ENCODE measurements around the gene LPCAT1. TPM values are rescaled to one million over a fixed set of nuclear protein-coding genes. Genes with fewer than 3 reads are reported as not detected.

Gene LPCAT1
- total and polyA plus RNA-seq, 2 of the 4 experiments (the other 2 are of a cell fraction), result 17.7 to 33.6 TPM

- no peak overlapping the region for H2BK15ac ChIP-seq (ENCODE audit: low read depth, low read length)
- no peaks in the 10 kb centered on the region for H3K79me1 ChIP-seq (ENCODE audit: low read depth in 1 of 2, low read length in 2 of 2)
- BruUV-seq (replicated peaks), result no TSS peak
- no peak overlapping the region for H2BK20ac ChIP-seq (ENCODE audit: low read depth, low read length)
- no peak overlapping the region for H2AK5ac ChIP-seq (ENCODE audit: low read depth, low read length)
- H2BK120ac ChIP-seq (ENCODE audit: low read depth, low read length), result no peak overlapping the region
- no peak overlapping the region for H3K27ac ChIP-seq (ENCODE audit: insufficient read depth, low read length)
- H3K14ac ChIP-seq (replicated peaks; ENCODE audit: low read depth, low read length), result no peak overlapping the region
- peaks cover 10% of the 10 kb centered on the region; the same call in 1 of the 2 replicates for H3K9me1 ChIP-seq (ENCODE audit: insufficient read depth, low read length)
- ChIA-PET CTCF (no interaction called here), POLR2A (ENCODE audit: unreplicated experiment) (no interaction called here)
- no peaks in the 10 kb centered on the region for H3K36me3 ChIP-seq (ENCODE audit: control insufficient read depth, insufficient read depth, low read length)
- H3K56ac ChIP-seq (ENCODE audit: extremely low read depth, insufficient read depth, low read length), result no peak overlapping the region
- no peak overlapping the region for H3K9ac ChIP-seq (ENCODE audit: low read depth, low read length)
- no peak overlapping the region for H2AFZ ChIP-seq (replicated peaks; ENCODE audit: low read length, poor library complexity)
- TF ChIP-seq CEBPB (IDR thresholded peaks at IDR 0.05; ENCODE audit: low read depth, low read length) (no peak), FOS (IDR thresholded peaks at IDR 0.05; ENCODE audit: low read depth, low read length) (no peak), CHD1 (IDR thresholded peaks at IDR 0.05; ENCODE audit: low read depth, low read length) (no peak), NFE2L2 (IDR thresholded peaks at IDR 0.05; ENCODE audit: low read depth, low read length) (no peak), RAD21 (IDR thresholded peaks at IDR 0.05; ENCODE audit: low read length) (no peak), USF2 (IDR thresholded peaks at IDR 0.05; ENCODE audit: low read depth, low read length) (no peak), CTCF (conservative IDR thresholded peaks at IDR 0.05; ENCODE audit: low read depth, low read length) (no peak), RFX5 (IDR thresholded peaks at IDR 0.05; ENCODE audit: low read depth, low read length) (no peak), SMC3 (IDR thresholded peaks at IDR 0.05; ENCODE audit: low read depth, low read length) (no peak), MAFK (IDR thresholded peaks at IDR 0.05; ENCODE audit: low read depth, low read length) (no peak), MAZ (IDR thresholded peaks at IDR 0.05; ENCODE audit: borderline replicate concordance, low read depth, low read length) (no peak), POLR2A (IDR thresholded peaks at IDR 0.05; ENCODE audit: low read depth, low read length) (no peak)
- DNase-seq (no peak), ATAC-seq (ENCODE audit: low read depth) (no peak)
- no peak overlapping the region for H3K4ac ChIP-seq (ENCODE audit: low read depth, low read length)
- no peak overlapping the region for H3K4me3 ChIP-seq (ENCODE audit: insufficient read depth, low read depth, low read length)
- no peak overlapping the region for H2BK5ac ChIP-seq (ENCODE audit: low read depth, low read length, poor library complexity, severe bottlenecking)
- no peak overlapping the region for H4K91ac ChIP-seq (ENCODE audit: insufficient read depth, low read depth, low read length)
- no peak overlapping the region for H3K23ac ChIP-seq (ENCODE audit: low read depth, low read length)
- in situ Hi-C loops (cut with MboI; ENCODE audit: low sequenced_read_pairs), result no loop called here
- H3K4me1 ChIP-seq (ENCODE audit: control insufficient read depth, insufficient read depth, low read length), result no peaks in the 10 kb centered on the region
- WGBS, 2 experiments (ENCODE audit: extremely low coverage in 2 of 2, insufficient read length in 1 of 2), result no CpG with 5 or more reads among the region's 11 CpGs
- H3K18ac ChIP-seq (ENCODE audit: low read depth, low read length), result no peak overlapping the region
- no peak overlapping the region for H4K8ac ChIP-seq (ENCODE audit: low read depth in 2 of 2, low read length in 2 of 2)
- intact Hi-C loops (cut with micrococcal nuclease), result no loop called here
- H3K4me2 ChIP-seq (ENCODE audit: low read depth, low read length), result no peak overlapping the region
- H2AK9ac ChIP-seq (replicated peaks; ENCODE audit: low read depth, low read length, poor library complexity), result no peak overlapping the region
- no peaks in the 10 kb centered on the region; the same call in 1 of the 2 replicates for H4K20me1 ChIP-seq (ENCODE audit: insufficient read depth, low read length)
- dilution Hi-C loops (cut with HindIII; ENCODE audit: low sequenced_read_pairs, unreplicated experiment), result no loop called here
- peaks cover 12% of the 10 kb centered on the region for H3K27me3 ChIP-seq (ENCODE audit: control insufficient read depth, insufficient read depth, low read length)
- no peaks in the 10 kb centered on the region for H3K9me3 ChIP-seq (ENCODE audit: control insufficient read depth, insufficient read depth, low read length)
- no peak overlapping the region for H4K5ac ChIP-seq (ENCODE audit: low read depth, low read length)
These were observed 17.3 kb upstream of the LPCAT1 start for GRCh38 chr5:1540831-1541701.

All from IMR-90 (cell line).